NCI-H2171 treated with DMSO at 0.1 percent for 48 hours (cell line): ENCODE results near the gene SULT1C3.

ENCODE experiments used
- DNase-seq: peaks from one replicate; lab custom pipeline; 2025; lab: John Stamatoyannopoulos, UW

Gene SULT1C3

DNA sequence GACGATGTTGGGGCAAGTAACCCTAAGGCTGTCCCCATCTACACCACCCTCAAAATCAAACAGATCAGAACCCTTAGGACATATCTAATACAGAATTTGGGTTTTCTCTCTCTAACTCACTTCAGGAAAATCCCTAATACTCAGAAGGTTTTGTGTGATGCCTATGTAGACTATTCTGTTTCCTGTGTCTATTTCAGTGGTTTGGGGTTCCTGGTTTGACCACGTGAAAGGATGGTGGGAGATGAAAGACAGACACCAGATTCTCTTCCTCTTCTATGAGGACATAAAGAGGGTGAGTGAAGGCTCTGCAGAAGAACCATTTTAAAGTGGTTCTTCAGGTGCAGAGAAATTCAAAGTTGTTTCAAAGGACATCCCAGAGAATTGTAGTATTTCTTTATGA is 65.2 kb downstream of the SULT1C3 start:
- DNase-seq = no peak

- no peak for DNase-seq
Measured at GRCh38 chr2:108305901-108306300, 66.1 kb downstream of the SULT1C3 start.

GRCh38 chr2:108309903-108310302 is 70.1 kb downstream of the SULT1C3 start:
- no peak for DNase-seq
